Stomach (tissue), 4 donors: ENCODE measurements around the gene EXOC2.
"Not testable (repeated sequence)": the region's sequence is repeated elsewhere in the genome, so short reads cannot be mapped to it uniquely, and the experiment has no call there.

ENCODE experiments used
- POLR2A ChIP-seq, 4 donors: fragments of 450-650 bp; IDR thresholded peaks; one replicate each; pipeline ENCODE4 v1.6.1; 2016; ENCODE audit warnings: antibody characterized with exemption in 4 of 4, control low read depth in 2 of 4, mild to moderate bottlenecking in 1 of 4, moderate library complexity in 1 of 4
- POLR2AphosphoS5 ChIP-seq, 3 donors: sonication (generic); formaldehyde crosslinking; IDR thresholded peaks; one replicate each; pipeline ENCODE4 v1.6.1; 2016; ENCODE audit warnings: antibody characterized with exemption in 3 of 3
- TF ChIP-seq, protein P1 (sequence below), 7 experiments: fragments of 450-650 bp in 4 of 7; fragments of 200-600 bp in 3 of 7; sonication (generic) in 3 of 7; IDR thresholded peaks; one replicate each; pipeline ENCODE4 v1.5.1; 2016 to 2019; ENCODE audit warnings: antibody characterized with exemption in 7 of 7, control low read depth in 2 of 7, mild to moderate bottlenecking in 1 of 7

DNA sequence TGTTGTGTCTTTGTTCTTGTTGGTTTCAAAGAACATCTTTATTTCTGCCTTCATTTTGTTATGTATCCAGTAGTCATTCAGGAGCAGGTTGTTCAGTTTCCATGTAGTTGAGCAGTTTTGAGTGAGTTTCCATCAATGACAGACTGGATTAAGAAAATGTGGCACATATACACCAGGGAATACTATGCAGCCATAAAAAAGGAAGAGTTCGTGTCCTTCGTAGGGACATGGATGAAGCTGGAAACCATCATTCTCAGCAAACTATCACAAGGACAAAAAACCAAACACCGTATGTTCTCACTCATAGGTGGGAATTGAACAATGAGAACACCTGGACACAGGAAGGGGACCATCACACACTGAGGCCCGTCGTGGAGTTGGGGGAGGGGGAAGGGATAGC is 87.0 kb downstream of the EXOC2 start:
- not testable (repeated sequence) for TF ChIP-seq POLR2A, POLR2AphosphoS5 (IDR thresholded peaks at IDR 0.05)
- TF ChIP-seq, protein P1, sequence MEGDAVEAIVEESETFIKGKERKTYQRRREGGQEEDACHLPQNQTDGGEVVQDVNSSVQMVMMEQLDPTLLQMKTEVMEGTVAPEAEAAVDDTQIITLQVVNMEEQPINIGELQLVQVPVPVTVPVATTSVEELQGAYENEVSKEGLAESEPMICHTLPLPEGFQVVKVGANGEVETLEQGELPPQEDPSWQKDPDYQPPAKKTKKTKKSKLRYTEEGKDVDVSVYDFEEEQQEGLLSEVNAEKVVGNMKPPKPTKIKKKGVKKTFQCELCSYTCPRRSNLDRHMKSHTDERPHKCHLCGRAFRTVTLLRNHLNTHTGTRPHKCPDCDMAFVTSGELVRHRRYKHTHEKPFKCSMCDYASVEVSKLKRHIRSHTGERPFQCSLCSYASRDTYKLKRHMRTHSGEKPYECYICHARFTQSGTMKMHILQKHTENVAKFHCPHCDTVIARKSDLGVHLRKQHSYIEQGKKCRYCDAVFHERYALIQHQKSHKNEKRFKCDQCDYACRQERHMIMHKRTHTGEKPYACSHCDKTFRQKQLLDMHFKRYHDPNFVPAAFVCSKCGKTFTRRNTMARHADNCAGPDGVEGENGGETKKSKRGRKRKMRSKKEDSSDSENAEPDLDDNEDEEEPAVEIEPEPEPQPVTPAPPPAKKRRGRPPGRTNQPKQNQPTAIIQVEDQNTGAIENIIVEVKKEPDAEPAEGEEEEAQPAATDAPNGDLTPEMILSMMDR (IDR thresholded peaks at IDR 0.05) = not testable (repeated sequence)
